GM18517 (cell line): ENCODE measurements around the gene C17orf78.
"Not testable (repeated sequence)": the region's sequence is repeated elsewhere in the genome, so short reads cannot be mapped to it uniquely, and the experiment has no call there.

Source experiments
- ATAC-seq: cut with Tn5 transposase; IDR thresholded peaks from one replicate; pipeline ENCODE4 v1.9.1; 2021; ENCODE audit warnings: mild to moderate bottlenecking, moderate library complexity; ENCODE audit not compliant: unreplicated experiment

C17orf78 gene

GRCh38 chr17:37385474-37385990 is 9.7 kb downstream of the C17orf78 start:
- ATAC-seq: no peak

GRCh38 chr17:37386462-37386861 is 10.7 kb downstream of the C17orf78 start:
- ATAC-seq: no peak

GRCh38 chr17:37388266-37388665 is 12.5 kb downstream of the C17orf78 start:
- no peak for ATAC-seq

- ATAC-seq: no peak
Observed at GRCh38 chr17:37389160-37389559, 13.4 kb downstream of the C17orf78 start.

DNA sequence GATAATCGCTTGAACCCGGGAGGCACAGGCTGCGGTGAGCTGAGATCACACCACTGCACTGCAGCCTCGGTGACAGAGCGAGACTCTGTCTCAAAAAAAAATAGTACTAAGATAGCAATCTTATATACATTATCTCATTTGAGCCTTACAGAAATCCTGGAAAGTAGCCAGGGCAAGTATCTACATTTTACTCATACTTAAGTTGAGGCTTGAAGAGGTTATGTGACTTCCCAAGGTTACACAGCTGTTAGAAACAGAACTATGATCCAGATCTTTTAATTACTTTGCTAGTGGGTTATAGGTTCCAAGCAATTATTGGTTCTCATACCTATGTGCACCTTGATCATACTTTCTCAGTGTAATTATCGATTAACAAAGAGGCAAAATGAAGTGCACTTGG is 15.4 kb downstream of the C17orf78 start:
- no peak for ATAC-seq

- no peak for ATAC-seq
Observed at GRCh38 chr17:37392024-37392590, 16.3 kb downstream of the C17orf78 start.

GRCh38 chr17:37393352-37393751 is 17.6 kb downstream of the C17orf78 start:
- no peak for ATAC-seq

- no peak for ATAC-seq
Observed at GRCh38 chr17:37399265-37399803, 23.5 kb downstream of the C17orf78 start.

- ATAC-seq: no peak
Observed at GRCh38 chr17:37400505-37400904, 24.7 kb downstream of the C17orf78 start.

- ATAC-seq: not testable (repeated sequence)
Observed at GRCh38 chr17:37405522-37405921, 29.7 kb downstream of the C17orf78 start.

DNA sequence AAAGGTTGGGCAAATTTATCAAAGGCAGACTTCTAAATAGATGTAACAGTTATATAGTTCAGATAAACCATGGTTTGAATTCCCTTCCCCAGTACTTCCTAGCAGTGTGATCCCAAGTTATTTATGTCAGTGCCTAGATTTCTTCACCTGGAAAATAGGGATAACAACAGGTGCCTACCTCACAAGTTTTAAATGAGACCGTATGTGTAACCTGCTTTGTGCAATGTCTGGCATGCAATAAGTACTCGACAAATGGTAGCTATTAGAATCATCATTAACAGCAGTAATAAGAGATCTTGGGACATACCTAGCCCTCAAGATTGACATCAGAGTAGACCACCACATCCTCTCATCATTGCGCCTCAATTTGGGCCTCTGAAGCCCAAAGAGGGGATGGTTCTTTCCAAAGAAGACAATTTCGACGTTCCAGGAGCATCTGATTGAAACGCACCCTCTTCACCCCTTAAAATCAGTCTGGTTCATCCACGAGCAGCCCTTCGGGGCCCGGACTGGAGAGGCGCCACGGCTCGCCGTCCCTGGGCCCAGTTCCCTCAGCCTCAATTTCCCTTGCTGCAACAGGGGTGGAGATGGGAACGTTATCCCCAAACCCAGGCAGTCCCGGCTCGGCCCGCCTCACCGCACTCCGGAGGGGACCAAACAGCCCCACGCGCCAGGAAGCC is 30.3 kb downstream of the C17orf78 start:
- peak; percentile 31 for ATAC-seq

- peak; percentile 69 for ATAC-seq
Observed at GRCh38 chr17:37406635-37407461, 31.1 kb downstream of the C17orf78 start, which contains the start of the genes ACACA and TADA2A. Gene ACACA, minus strand, starts transcription at chr17:37406836. Its CDS starts 537 bp downstream, at chr17:37406299. Gene TADA2A, plus strand, starts transcription at chr17:37406886. Its CDS starts 4,480 bp downstream, at chr17:37411366.

GRCh38 chr17:37408145-37408479 is 32.3 kb downstream of the C17orf78 start:
- not testable (repeated sequence) for ATAC-seq

DNA sequence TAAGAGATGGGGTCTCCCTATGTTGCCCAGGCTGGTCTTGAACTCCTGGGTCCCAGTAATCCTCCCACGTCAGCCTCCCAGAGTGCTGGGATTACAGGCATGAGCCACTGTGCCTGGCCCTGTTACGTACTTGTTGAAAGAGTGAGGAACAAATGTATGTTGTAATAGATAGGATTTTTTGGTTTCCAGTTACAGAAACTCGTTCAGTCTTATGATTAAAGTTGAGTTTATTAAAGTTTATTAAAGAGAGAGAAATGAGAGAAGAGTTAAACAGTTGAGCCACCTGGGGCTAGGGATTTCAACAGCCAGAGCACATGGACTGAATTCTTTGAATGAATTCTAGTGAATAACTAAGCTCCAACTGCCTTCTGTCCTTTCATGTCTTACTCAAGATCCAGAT is 34.6 kb downstream of the C17orf78 start:
- no peak for ATAC-seq

DNA sequence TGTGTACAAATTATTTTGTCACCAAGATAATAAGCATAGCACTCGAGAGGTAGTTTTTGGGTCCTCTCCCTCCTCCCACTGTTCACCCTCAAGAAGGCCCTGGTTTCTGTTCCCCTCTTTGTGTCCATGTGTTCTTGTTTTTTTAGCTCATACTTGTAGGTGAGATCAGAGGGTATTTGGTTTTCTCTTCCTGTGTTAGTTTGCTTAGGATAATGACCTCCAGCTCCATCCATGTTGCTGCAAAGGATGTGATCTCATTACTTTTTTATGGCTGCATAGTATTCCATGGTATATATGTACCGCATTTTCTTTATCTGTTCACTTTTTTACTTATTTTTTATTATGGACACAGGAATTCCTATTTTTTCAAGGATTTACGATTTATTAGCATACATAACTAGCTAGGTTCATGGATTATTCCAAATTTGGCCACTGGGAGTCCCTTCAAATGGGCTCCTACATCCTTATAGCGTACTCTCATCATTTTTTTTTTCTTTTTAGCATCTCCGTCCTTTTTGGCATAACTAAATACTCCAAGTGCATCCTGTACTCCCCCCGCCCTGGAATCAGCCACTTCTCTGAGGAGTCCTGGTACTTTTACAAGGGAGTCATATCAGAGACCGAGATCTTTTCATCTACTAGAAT is 38.2 kb downstream of the C17orf78 start:
- ATAC-seq: no peak

DNA sequence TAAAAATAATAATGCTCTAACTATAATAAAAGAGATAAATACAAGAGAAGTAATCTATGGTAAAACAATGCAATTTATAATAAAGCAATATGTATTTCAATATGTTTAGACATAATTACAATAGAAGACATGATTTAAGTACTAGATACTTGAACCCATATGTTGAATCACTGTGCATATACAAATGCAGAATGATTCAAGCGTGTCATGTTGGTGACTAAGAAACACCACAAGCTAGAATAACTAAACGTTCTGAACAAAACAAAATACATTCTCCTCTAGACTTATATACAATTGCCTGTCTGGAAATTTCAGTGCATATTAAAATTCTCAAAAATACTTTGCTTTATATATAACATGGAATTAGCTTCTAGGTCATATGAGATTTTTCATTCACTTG is 42.1 kb downstream of the C17orf78 start:
- ATAC-seq: no peak

- ATAC-seq: no peak
Observed at GRCh38 chr17:37422971-37423625, 47.3 kb downstream of the C17orf78 start.

DNA sequence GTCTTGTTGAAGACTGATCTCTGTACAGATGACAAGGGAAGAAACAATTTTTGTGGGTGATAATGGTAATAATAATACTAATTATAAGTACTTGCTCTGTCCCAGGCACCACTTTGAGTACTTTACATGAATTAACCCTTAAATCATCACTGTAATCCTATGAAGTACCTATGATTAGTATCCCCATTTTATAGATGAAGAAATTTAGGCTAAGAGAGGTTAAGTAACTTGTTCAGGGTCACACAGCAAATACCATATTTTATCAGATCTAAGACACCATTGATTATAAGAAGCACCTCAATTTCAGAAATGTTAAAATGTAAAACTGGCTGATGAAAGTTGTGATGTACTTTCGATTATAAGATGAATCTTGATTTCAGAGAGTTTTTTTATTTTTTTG is 49.5 kb downstream of the C17orf78 start:
- ATAC-seq: no peak

GRCh38 chr17:37429039-37429438 is 53.3 kb downstream of the C17orf78 start:
- no peak for ATAC-seq

DNA sequence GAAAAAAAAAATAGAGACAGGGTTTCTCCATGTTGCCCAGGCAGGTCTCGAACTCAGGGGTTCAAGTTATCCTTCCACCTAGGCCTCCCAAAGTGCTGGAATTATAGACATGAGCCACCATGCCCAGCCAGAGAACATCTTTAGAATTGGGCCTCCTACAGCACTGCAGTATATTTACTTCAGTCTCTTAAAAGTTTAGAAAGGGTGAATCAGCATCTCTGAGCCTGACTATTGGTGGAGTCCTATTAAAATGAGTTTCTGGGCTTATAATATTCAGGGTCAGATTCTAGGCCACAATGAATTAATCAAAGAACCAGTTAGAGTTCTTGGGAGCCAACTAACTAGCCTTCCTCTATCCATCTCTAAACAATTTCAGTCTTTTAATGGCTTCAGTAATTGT is 53.7 kb downstream of the C17orf78 start:
- ATAC-seq: no peak
